Endometrial microvascular endothelial cells (primary cell): Measurements from ENCODE around the gene BRPF3. TPM values are rescaled to one million over a fixed set of nuclear protein-coding genes. Genes with fewer than 3 reads are reported as not detected.

ENCODE experiments used
- total RNA-seq: library from RNA; depleted of rRNA; stranded (reverse); fragments of >200 nt; gene quantifications from one replicate; pipeline ENCODE4 v1.2.3, GENCODE V29; 2015; ENCODE audit errors: inconsistent ontology term

Gene BRPF3
- total RNA-seq, 1 donor from 2014 or later, result 10.9 TPM

Other genes starting within 250 kb of the BRPF3 start
- not detected for gene SLC26A8, start 172.1 kb upstream of the BRPF3 start, total RNA-seq
- 51.5 TPM for gene MAPK14, start 168.9 kb upstream of the BRPF3 start, total RNA-seq
- gene MAPK13, start 66.2 kb upstream of the BRPF3 start, total RNA-seq, result 9.3 TPM
- gene PNPLA1, start 73.3 kb downstream of the BRPF3 start, total RNA-seq, result not detected
- not detected for gene BNIP5, start 140.1 kb downstream of the BRPF3 start, total RNA-seq
- 1.8 TPM for gene ETV7, start 190.9 kb downstream of the BRPF3 start, total RNA-seq
- not detected for gene PXT1, start 246.1 kb downstream of the BRPF3 start, total RNA-seq
- 65.1 TPM for gene KCTD20, start 246.3 kb downstream of the BRPF3 start, total RNA-seq